HepG2 (cell line): ENCODE data around the gene CSNK1D. TPM values are rescaled to one million over a fixed set of nuclear protein-coding genes. Genes with fewer than 3 reads are reported as not detected.
A peak's percentile ranks its signal among the peaks of the same experiment; 100 is the strongest.

ENCODE experiments used
- DPF2 ChIP-seq: sonication (generic); formaldehyde crosslinking; IDR thresholded peaks from 2 replicates; pipeline ENCODE4 v1.4.0; 2020; ENCODE audit warnings: mild to moderate bottlenecking, low read depth, missing genetic modification reagents, borderline replicate concordance
- FOSL2 ChIP-seq: sonication (generic); formaldehyde crosslinking; IDR thresholded peaks from 2 replicates; pipeline ENCODE4 v1.4.0; 2020; ENCODE audit warnings: missing genetic modification reagents
- FOXC1 ChIP-seq: sonication (generic); formaldehyde crosslinking; IDR thresholded peaks from 2 replicates; pipeline ENCODE4 v1.8.0; 2022; ENCODE audit warnings: mild to moderate bottlenecking, missing genetic modification reagents, borderline replicate concordance
- GABPA ChIP-seq, 2 experiments: IDR thresholded peaks; 2 replicates each; pipeline ENCODE4 v1.6.1; 2011 to 2016; ENCODE audit warnings: low read depth in 2 of 2, low read length in 1 of 2, missing biosample characterization in 1 of 2, missing genetic modification characterization in 1 of 2
- MNT ChIP-seq: fragments of 450-650 bp; IDR thresholded peaks from 2 replicates; pipeline ENCODE4 v1.6.1; 2016
- NFIC ChIP-seq: IDR thresholded peaks from 2 replicates; pipeline ENCODE4 v1.6.1; 2012; ENCODE audit warnings: mild to moderate bottlenecking, low read length, inconsistent platforms
- NFRKB ChIP-seq: fragments of 450-650 bp; IDR thresholded peaks from 2 replicates; pipeline ENCODE4 v1.6.1; 2017
- RBM39 ChIP-seq: fragments of 200-400 bp; formaldehyde crosslinking; IDR thresholded peaks from one replicate; pipeline ENCODE4 v1.6.1; 2018; ENCODE audit warnings: antibody characterized with exemption, mild to moderate bottlenecking, low read depth, low read length; ENCODE audit not compliant: poor library complexity, severe bottlenecking
- SMARCC2 ChIP-seq: fragments of 450-650 bp; IDR thresholded peaks from 2 replicates; pipeline ENCODE4 v1.6.1; 2017; ENCODE audit warnings: antibody characterized with exemption, mild to moderate bottlenecking
- UBTF ChIP-seq: sonication (generic); formaldehyde crosslinking; IDR thresholded peaks from 2 replicates; pipeline ENCODE4 v1.4.0; 2020; ENCODE audit warnings: mild to moderate bottlenecking, missing genetic modification reagents
- ZBTB21 ChIP-seq: sonication (generic); formaldehyde crosslinking; IDR thresholded peaks from 2 replicates; pipeline ENCODE4 v1.4.0; 2020; ENCODE audit warnings: missing genetic modification reagents
- ZNF503 ChIP-seq: sonication (generic); formaldehyde crosslinking; IDR thresholded peaks from 2 replicates; pipeline ENCODE4 v1.4.0; 2020; ENCODE audit warnings: missing genetic modification reagents
- ZNF547 ChIP-seq: sonication (generic); formaldehyde crosslinking; IDR thresholded peaks from 2 replicates; pipeline ENCODE4 v1.5.1; 2020; ENCODE audit warnings: mild to moderate bottlenecking, missing genetic modification reagents
- ZNF772 ChIP-seq: sonication (generic); formaldehyde crosslinking; IDR thresholded peaks from 2 replicates; pipeline ENCODE4 v1.5.0; 2020; ENCODE audit warnings: mild to moderate bottlenecking, missing genetic modification reagents
- ZNF800 ChIP-seq: sonication (generic); formaldehyde crosslinking; IDR thresholded peaks from 2 replicates; pipeline ENCODE4 v1.4.0; 2020; ENCODE audit warnings: missing genetic modification reagents
- polyA plus RNA-seq, 8 experiments: library from polyadenylated mRNA; depleted of rRNA in 3 of 8; stranded (reverse) in 7 of 8; unstranded in 1 of 8; fragments of >200 nt; fragmentation: Illumina TruSeq in 4 of 8; extraction: Trizol in 4 of 8; gene quantifications; 2 replicates each; pipeline versions ENCODE4 v1.2.1 to v1.2.3, GENCODE V29; 2011 to 2016; ENCODE audit warnings: low read depth in 4 of 8, missing spikeins in 1 of 8, mixed read lengths in 1 of 8; ENCODE audit not compliant: insufficient read depth in 1 of 8
- total RNA-seq, 5 experiments: library from RNA; depleted of rRNA; stranded (reverse); fragments of >200 nt; fragmentation: Illumina TruSeq; extraction: Trizol; gene quantifications; 2 replicates each; pipeline ENCODE4 v1.2.3, GENCODE V29; 2016; ENCODE audit warnings: low read depth in 1 of 5

The CSNK1D gene
- total and polyA plus RNA-seq, 2 of the 13 experiments (the other 11 are each of a cell fraction or from before 2014, with no cell fraction given) = 31.5 to 128 TPM

GRCh38 chr17:82273327-82274133 is at the start of gene CSNK1D (continued):
- TF ChIP-seq ZNF503 (CRISPR knock-in tag) (peak; percentile 77; the same call in 1 of the 2 replicates), NFIC (no peak), FOSL2 (CRISPR knock-in tag) (peak; percentile 59), ZNF547 (CRISPR knock-in tag) (peak; percentile 98), ZNF800 (0 out of 2 replicates have a peak, but pooled peaks have one; percentile 24), NFRKB (no peak), SMARCC2 (peak; percentile 4; the same call in 1 of the 2 replicates), RBM39 (peak; percentile 85), FOXC1 (CRISPR knock-in tag) (peak; percentile 96), UBTF (CRISPR knock-in tag) (peak; percentile 84), ZNF772 (CRISPR knock-in tag) (peak; percentile 73; the same call in 1 of the 2 replicates), GABPA (IDR thresholded peaks at IDR 0.05; ENCODE audit: low read depth, low read length) (peak; percentile 61), GABPA (CRISPR knock-in tag; IDR thresholded peaks at IDR 0.05; ENCODE audit: low read depth) (peak; percentile 84), MNT (no peak), DPF2 (no peak), ZBTB21 (CRISPR knock-in tag) (no peak)
